HG02852 (cell line): ENCODE measurements around the gene SYT8.
"Not testable (repeated sequence)": the region's sequence is repeated elsewhere in the genome, so short reads cannot be mapped to it uniquely, and the experiment has no call there.

Source experiments
- ATAC-seq: cut with Tn5 transposase; IDR thresholded peaks from one replicate; pipeline ENCODE4 v1.9.1; 2021; ENCODE audit warnings: mild to moderate bottlenecking, moderate library complexity; ENCODE audit not compliant: unreplicated experiment

SYT8 gene

GRCh38 chr11:1834779-1835670, at the start of gene SYT8:
Gene SYT8, plus strand, starts transcription at chr11:1834990. Its CDS starts 116 bp downstream, at chr11:1835106.
- ATAC-seq: no peak

GRCh38 chr11:1785749-1786413, 48.9 kb upstream of the SYT8 start:
- ATAC-seq: no peak

- no peak for ATAC-seq
Measured at GRCh38 chr11:1786466-1786865, 48.3 kb upstream of the SYT8 start.

- ATAC-seq: no peak
Measured at GRCh38 chr11:1791912-1792311, 42.9 kb upstream of the SYT8 start.

GRCh38 chr11:1792461-1792860, 42.3 kb upstream of the SYT8 start:
- ATAC-seq: no peak

- ATAC-seq: no peak
Measured at GRCh38 chr11:1793081-1793480, 41.7 kb upstream of the SYT8 start.

- no peak for ATAC-seq
Measured at GRCh38 chr11:1796413-1797011, 38.3 kb upstream of the SYT8 start.

- no peak for ATAC-seq
Measured at GRCh38 chr11:1797391-1798125, 37.2 kb upstream of the SYT8 start.

- ATAC-seq: no peak
Measured at GRCh38 chr11:1803246-1803645, 31.5 kb upstream of the SYT8 start.

- ATAC-seq: not testable (repeated sequence)
Measured at GRCh38 chr11:1803835-1804519, 30.8 kb upstream of the SYT8 start.

- no peak for ATAC-seq
Measured at GRCh38 chr11:1805525-1805924, 29.3 kb upstream of the SYT8 start.

- ATAC-seq: no peak
Measured at GRCh38 chr11:1807264-1807995, 27.4 kb upstream of the SYT8 start.

GRCh38 chr11:1810761-1811160, 24.0 kb upstream of the SYT8 start:
- no peak for ATAC-seq

GRCh38 chr11:1812274-1812673, 22.5 kb upstream of the SYT8 start:
- no peak for ATAC-seq

GRCh38 chr11:1812801-1813200, 22.0 kb upstream of the SYT8 start:
- ATAC-seq: no peak

- not testable (repeated sequence) for ATAC-seq
Measured at GRCh38 chr11:1813356-1813755, 21.4 kb upstream of the SYT8 start.

- no peak for ATAC-seq
Measured at GRCh38 chr11:1814691-1815090, 20.1 kb upstream of the SYT8 start.

- ATAC-seq: no peak
Measured at GRCh38 chr11:1815311-1815710, 19.5 kb upstream of the SYT8 start.

- ATAC-seq: no peak
Measured at GRCh38 chr11:1815751-1816150, 19.0 kb upstream of the SYT8 start.

- no peak for ATAC-seq
Measured at GRCh38 chr11:1817000-1817399, 17.8 kb upstream of the SYT8 start.
